LNCAP (cell line): ENCODE measurements around the gene DNAJC11.

Experiments
- TF ChIP-seq, protein P1 (sequence below): fragments of 450-650 bp; IDR thresholded peaks from 2 replicates; pipeline ENCODE4 v1.5.1; 2017; ENCODE audit warnings: mild to moderate bottlenecking

DNAJC11 gene

DNA sequence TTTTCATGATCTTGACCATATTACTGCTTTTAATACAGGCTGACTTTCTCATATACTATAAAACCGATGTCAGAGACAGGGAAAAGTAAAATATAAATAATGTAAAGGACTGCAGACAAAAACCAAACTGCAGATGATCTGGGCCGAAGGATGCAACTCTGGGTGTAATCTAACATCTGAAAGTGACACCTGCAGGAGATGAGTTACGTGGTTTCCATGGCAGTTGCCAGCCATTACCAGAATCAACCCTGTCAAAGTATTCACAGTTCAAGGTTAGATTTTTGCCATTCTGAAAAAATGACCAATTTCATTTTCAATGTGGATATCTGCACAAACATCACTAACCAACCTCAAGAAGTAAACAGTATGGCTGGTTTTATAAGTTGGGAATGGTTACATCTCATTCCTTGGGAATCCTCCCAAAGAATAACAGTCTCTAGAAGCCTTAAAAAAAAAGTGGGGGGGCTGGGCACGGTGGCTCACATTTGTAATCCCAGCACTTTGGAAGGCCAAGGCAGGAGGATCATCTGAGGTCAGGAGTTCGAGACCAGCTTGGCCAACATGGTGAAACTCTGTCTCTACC, 27.7 kb downstream of the DNAJC11 start:
- TF ChIP-seq, protein P1, sequence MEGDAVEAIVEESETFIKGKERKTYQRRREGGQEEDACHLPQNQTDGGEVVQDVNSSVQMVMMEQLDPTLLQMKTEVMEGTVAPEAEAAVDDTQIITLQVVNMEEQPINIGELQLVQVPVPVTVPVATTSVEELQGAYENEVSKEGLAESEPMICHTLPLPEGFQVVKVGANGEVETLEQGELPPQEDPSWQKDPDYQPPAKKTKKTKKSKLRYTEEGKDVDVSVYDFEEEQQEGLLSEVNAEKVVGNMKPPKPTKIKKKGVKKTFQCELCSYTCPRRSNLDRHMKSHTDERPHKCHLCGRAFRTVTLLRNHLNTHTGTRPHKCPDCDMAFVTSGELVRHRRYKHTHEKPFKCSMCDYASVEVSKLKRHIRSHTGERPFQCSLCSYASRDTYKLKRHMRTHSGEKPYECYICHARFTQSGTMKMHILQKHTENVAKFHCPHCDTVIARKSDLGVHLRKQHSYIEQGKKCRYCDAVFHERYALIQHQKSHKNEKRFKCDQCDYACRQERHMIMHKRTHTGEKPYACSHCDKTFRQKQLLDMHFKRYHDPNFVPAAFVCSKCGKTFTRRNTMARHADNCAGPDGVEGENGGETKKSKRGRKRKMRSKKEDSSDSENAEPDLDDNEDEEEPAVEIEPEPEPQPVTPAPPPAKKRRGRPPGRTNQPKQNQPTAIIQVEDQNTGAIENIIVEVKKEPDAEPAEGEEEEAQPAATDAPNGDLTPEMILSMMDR, result no peak

DNA sequence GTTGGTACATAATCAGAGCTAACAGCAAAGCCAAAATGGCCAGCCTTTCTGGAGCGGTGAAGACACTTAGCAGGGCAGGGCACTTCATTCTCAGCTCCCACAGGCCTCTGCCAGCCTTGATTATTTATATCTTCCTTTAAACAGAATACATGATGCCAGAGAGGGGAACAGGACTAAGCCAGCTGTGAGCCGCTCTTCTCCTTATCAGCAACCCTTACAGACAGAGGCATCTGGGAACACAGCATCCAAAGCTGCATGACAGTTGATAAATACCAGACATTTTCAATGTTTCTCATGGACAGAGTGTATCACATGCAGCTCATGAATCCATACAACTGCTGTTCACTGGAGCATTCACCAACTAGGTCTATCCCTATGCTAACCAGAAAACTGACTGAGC, 29.1 kb downstream of the DNAJC11 start:
- TF ChIP-seq, protein P1, result no peak

DNA sequence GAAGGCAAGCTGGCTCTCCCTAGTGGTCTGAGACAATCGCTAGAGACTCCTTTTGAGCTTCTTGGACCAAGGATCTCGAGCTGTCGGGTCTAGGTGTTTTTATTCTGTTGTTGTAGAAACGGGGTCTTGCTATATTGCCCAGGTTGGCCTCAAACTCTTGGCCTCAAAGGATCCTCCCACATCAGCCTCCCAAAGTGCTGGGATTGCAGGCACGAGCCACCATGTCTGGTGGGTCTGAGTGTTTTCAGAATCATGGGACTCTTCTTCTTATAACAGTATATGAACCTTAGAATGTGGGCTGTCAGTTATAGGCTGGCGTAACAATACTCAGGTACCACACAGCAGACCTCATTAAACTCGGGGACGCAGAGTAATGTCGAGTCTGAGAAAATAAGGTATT, 33.1 kb downstream of the DNAJC11 start:
- TF ChIP-seq, protein P1, result no peak

DNA sequence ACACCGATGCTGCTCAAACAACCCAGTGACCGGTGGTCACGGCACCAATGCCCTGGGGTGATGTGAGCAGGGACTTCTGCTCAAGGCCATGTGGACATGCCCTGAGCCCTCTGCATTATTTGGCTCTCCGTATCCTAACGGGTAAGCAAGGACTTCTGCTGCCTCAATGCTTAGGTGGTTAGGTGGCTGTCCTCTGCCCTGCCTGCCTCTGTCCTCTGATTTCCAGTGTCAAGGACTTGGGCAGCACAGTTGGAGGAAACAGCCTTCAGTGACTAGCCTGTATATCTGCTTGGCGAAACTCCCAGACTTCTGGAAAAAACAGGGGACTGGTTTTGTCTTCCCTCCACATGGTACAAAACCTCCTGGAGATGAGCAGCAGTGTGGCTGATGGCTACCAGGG, 34.5 kb downstream of the DNAJC11 start:
- TF ChIP-seq, protein P1, result no peak

DNA sequence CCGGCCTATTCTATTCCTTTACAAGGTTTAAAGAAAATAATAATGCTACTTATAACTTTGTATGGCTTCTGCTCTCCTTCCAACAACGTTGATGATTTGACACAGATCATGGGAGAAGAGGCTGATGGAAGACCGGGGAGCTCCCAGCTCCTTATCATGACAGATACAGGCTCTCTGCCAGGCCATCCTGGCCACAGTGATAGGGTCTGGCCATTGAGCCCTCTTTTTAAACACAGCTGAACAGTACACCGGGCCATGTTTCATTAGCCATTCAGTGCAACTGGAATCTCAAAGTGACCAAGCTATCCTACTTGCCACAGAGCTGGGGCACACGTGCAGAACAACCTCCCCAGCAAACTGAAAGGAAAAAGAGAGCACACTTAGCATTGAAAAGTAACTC, 34.9 kb downstream of the DNAJC11 start:
- TF ChIP-seq, protein P1, result no peak

DNA sequence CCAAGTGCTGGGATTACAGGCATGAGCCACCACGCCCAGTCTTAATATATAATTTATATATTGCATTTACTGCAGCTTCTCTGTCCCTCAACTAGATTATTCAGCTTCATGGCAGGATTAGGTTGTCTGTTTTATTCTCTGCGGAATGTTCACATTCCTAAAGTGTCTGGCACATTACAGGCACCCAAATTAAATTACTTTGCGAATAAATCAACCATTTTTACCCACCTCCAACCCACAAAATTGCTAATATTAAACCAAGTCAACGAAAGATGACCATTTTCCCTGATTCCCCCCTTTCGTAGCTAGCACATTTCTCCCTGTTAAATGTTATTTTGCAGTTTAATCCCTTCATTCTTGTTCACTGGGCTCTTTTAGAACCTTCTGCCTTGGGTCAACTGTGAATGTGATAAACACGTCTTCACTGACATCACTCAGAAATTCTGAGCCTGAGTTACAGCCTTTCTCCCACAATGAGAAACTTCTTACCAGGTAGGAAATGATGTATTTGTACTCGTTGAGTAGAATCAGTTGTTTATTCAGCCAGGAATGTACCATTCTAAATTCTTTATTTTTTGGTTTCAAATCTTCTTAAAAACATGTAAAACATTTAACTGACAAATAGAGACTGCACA, 41.1 kb downstream of the DNAJC11 start:
- TF ChIP-seq, protein P1, result no peak

DNA sequence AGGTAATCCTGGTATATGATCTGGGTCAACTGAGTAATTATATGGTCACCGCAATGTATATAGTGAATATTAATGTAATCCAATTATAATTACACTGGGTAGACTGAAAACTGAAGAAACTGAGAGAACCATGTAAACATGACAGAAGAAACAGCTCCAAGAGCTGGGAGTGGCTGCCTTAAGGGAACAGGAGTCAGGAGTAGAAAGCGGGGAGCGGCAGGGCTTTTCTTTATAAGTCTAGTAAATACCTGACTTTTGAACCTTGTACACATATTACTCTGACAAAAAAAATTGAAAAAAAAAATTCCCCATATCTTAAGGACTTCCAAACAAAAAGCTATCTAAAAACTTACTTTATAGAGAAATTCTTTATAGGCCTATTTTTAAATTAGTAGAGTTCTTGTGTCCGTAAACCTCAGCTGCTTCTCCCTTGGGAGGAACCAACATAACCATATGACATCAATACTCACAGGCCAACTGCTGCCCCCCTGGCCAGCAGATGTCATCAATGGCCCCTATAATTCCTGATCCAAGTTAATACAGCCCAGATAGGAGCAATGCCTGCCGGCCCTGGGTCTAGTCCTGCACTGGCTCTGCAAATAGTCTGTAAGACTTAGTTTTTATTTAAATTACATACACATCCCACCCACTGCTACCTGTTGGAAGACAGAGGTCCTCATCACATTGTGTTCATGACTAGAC, 43.1 kb downstream of the DNAJC11 start:
- TF ChIP-seq, protein P1, result no peak
